Vagina (tissue), 2 donors: ENCODE data around the gene MRPL3. TPM values are rescaled to one million over a fixed set of nuclear protein-coding genes. Genes with fewer than 3 reads are reported as not detected.
A peak's percentile ranks its signal among the peaks of the same experiment; 100 is the strongest.

Experiments used
- DNase-seq, 2 donors: peaks; one replicate each; pipeline ENCODE4 v3.0.0-alpha.2; 2017; ENCODE audit errors: extremely low spot score in 2 of 2
- H3K27ac ChIP-seq: fragments of 200-600 bp; sonication (generic); one replicate; pipeline ENCODE4 v1.5.1; 2019
- H3K27me3 ChIP-seq: fragments of 200-600 bp; sonication (generic); one replicate; pipeline ENCODE4 v1.5.1; 2019
- H3K36me3 ChIP-seq, 2 donors: fragments of 200-600 bp; sonication (generic); one replicate each; pipeline ENCODE4 v1.5.1; 2017 to 2019
- H3K4me1 ChIP-seq: fragments of 200-600 bp; sonication (generic); one replicate; pipeline ENCODE4 v1.5.1; 2019
- H3K4me3 ChIP-seq, 2 donors: fragments of 200-600 bp; sonication (generic); 1 replicate in 1 of 2; 2 replicates in 1 of 2; pipeline ENCODE4 v1.5.1; 2016 to 2019
- H3K9me3 ChIP-seq: fragments of 200-600 bp; sonication (generic); one replicate; pipeline ENCODE4 v1.5.1; 2019
- POLR2A ChIP-seq, 2 donors: fragments of 450-650 bp; IDR thresholded peaks; one replicate each; pipeline ENCODE4 v1.6.1; 2017; ENCODE audit warnings: antibody characterized with exemption in 2 of 2, mild to moderate bottlenecking in 2 of 2, moderate library complexity in 2 of 2
- POLR2AphosphoS5 ChIP-seq, 2 donors: sonication (generic); formaldehyde crosslinking; IDR thresholded peaks; one replicate each; pipeline ENCODE4 v1.9.0; 2017; ENCODE audit warnings: antibody characterized with exemption in 2 of 2, mild to moderate bottlenecking in 2 of 2, low read depth in 1 of 2; ENCODE audit not compliant: insufficient read depth in 1 of 2
- intact Hi-C: fragments of 100-400 bp; cut with DNase I; formaldehyde crosslinking; loops from one replicate; pipeline ENCODE4 v1.15.1; 2023
- total RNA-seq: library from RNA; depleted of rRNA; stranded (reverse); fragments of >200 nt; gene quantifications from one replicate; pipeline ENCODE4 v1.2.3, GENCODE V29; 2016
- TF ChIP-seq, protein P1 (sequence below), 3 experiments: fragments of 450-650 bp in 2 of 3; fragments of 200-600 bp in 1 of 3; sonication (generic) in 1 of 3; IDR thresholded peaks; one replicate each; pipeline ENCODE4 v1.5.1; 2017 to 2019; ENCODE audit warnings: antibody characterized with exemption in 3 of 3, mild to moderate bottlenecking in 2 of 3, moderate library complexity in 2 of 3

Gene MRPL3
- total RNA-seq = 52.3 TPM

GRCh38 chr3:131502530-131503319, at the start of gene MRPL3:
Gene MRPL3 (minus strand): TSS chr3:131502971. CDS start chr3:131502821, 150 bp downstream.
- DNase-seq = no peak
- Histone ChIP-seq H3K4me1 (peaks cover 26% of the 10 kb centered on the region), H3K27ac (peak within 1 kb of the TSS; percentile 65), H3K27me3 (no peaks in the 10 kb centered on the region), H3K4me3 (peak within 1 kb of the TSS; percentile 73 to 83), H3K36me3 (peaks cover 0 to 21% of the 10 kb centered on the region in 2 donors), H3K9me3 (no peaks in the 10 kb centered on the region)
- intact Hi-C loops = no loop called here
- TF ChIP-seq, protein P1, sequence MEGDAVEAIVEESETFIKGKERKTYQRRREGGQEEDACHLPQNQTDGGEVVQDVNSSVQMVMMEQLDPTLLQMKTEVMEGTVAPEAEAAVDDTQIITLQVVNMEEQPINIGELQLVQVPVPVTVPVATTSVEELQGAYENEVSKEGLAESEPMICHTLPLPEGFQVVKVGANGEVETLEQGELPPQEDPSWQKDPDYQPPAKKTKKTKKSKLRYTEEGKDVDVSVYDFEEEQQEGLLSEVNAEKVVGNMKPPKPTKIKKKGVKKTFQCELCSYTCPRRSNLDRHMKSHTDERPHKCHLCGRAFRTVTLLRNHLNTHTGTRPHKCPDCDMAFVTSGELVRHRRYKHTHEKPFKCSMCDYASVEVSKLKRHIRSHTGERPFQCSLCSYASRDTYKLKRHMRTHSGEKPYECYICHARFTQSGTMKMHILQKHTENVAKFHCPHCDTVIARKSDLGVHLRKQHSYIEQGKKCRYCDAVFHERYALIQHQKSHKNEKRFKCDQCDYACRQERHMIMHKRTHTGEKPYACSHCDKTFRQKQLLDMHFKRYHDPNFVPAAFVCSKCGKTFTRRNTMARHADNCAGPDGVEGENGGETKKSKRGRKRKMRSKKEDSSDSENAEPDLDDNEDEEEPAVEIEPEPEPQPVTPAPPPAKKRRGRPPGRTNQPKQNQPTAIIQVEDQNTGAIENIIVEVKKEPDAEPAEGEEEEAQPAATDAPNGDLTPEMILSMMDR (IDR thresholded peaks at IDR 0.05) = no peak
- TF ChIP-seq POLR2AphosphoS5 (IDR thresholded peaks at IDR 0.05; ENCODE audit: insufficient read depth in 1 of 2, low read depth in 1 of 2) (peak; percentile 83 to 85), POLR2A (IDR thresholded peaks at IDR 0.05) (peak in 1 of 2 donors; percentile 18)

DNA sequence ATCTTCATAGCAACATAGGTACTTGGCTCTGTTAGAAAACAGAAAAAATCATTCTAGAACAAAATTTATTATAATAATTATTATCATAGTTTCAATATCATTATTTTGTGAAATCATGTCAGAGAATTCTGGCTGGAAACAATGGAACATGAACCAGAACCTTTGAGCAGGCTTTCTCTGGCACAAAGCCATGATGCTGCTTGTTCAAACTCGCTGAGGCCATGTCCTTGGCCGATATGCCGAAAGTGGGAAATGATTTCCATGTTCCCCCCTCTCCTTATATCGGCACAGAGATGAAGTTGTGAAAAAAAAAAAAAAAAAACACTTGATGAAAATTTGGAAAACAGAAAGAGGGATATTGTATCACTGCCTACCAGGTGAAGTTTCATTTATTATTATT, 49.0 kb upstream of the MRPL3 start:
- Histone ChIP-seq H3K4me3 (no peak overlapping the region), H3K27me3 (no peaks in the 10 kb centered on the region), H3K9me3 (no peaks in the 10 kb centered on the region), H3K36me3 (no peaks in the 10 kb centered on the region), H3K27ac (no peak overlapping the region), H3K4me1 (no peaks in the 10 kb centered on the region)
- intact Hi-C loops = no loop called here
- DNase-seq = no peak
- TF ChIP-seq POLR2AphosphoS5 (IDR thresholded peaks at IDR 0.05; ENCODE audit: insufficient read depth in 1 of 2, low read depth in 1 of 2) = no peak

GRCh38 chr3:131550562-131551465, 48.0 kb upstream of the MRPL3 start:
- H3K27ac ChIP-seq = no peak overlapping the region
- TF ChIP-seq POLR2A (IDR thresholded peaks at IDR 0.05) = no peak
- TF ChIP-seq, protein P1 (IDR thresholded peaks at IDR 0.05) = no peak
- no peak for TF ChIP-seq POLR2AphosphoS5 (IDR thresholded peaks at IDR 0.05; ENCODE audit: insufficient read depth in 1 of 2, low read depth in 1 of 2)
- H3K9me3 ChIP-seq = no peaks in the 10 kb centered on the region
- H3K27me3 ChIP-seq = no peaks in the 10 kb centered on the region
- intact Hi-C loops = no loop called here
- H3K4me3 ChIP-seq = no peak overlapping the region
- H3K4me1 ChIP-seq = no peaks in the 10 kb centered on the region
- H3K36me3 ChIP-seq = no peaks in the 10 kb centered on the region
- no peak for DNase-seq

- no peaks in the 10 kb centered on the region for H3K9me3 ChIP-seq
- H3K4me3 ChIP-seq = no peak overlapping the region
- TF ChIP-seq POLR2AphosphoS5 (IDR thresholded peaks at IDR 0.05; ENCODE audit: insufficient read depth in 1 of 2, low read depth in 1 of 2) (no peak), POLR2A (IDR thresholded peaks at IDR 0.05) (no peak)
- TF ChIP-seq, protein P1 (IDR thresholded peaks at IDR 0.05) = no peak
- DNase-seq = no peak
- H3K27me3 ChIP-seq = no peaks in the 10 kb centered on the region
- intact Hi-C loops = no loop called here
- no peaks in the 10 kb centered on the region for H3K36me3 ChIP-seq
- H3K4me1 ChIP-seq = no peaks in the 10 kb centered on the region
- H3K27ac ChIP-seq = no peak overlapping the region
These were observed 46.6 kb upstream of the MRPL3 start for GRCh38 chr3:131549340-131549739.

- Histone ChIP-seq H3K9me3 (no peaks in the 10 kb centered on the region), H3K4me3 (no peak overlapping the region), H3K27ac (no peak overlapping the region), H3K36me3 (no peaks in the 10 kb centered on the region), H3K27me3 (no peaks in the 10 kb centered on the region), H3K4me1 (peaks cover 6% of the 10 kb centered on the region)
- no peak for DNase-seq
- intact Hi-C loops = no loop called here
- TF ChIP-seq POLR2A (IDR thresholded peaks at IDR 0.05) = no peak
- TF ChIP-seq, protein P1 (IDR thresholded peaks at IDR 0.05) = no peak
- TF ChIP-seq POLR2AphosphoS5 (IDR thresholded peaks at IDR 0.05; ENCODE audit: insufficient read depth in 1 of 2, low read depth in 1 of 2) = no peak
These were observed 44.8 kb upstream of the MRPL3 start for GRCh38 chr3:131547585-131547984.
